ENCODE results near the gene MAN2A2.

MAN2A2 gene

DNA sequence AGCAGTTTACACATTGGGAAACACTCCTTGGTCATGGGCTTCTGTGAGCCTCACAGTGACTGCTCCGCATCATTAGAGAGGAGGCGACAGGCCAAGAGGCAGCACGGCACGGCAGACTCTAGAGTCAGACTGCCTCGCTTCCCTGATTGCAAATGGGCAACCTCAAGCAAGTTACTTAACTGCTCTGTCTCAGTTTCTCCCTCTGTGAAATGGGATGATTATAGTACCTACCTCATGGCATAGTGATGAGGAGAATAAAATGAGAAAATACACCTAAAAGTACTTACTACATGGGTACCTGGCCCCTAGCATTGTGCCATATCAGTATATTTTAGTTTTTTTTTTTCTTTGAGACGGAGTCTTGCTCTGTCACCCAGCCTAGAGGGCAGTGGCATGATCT is 47.6 kb downstream of the MAN2A2 start:
- Mint-ChIP-seq H3K9me3 (no peaks in the 10 kb centered on the region), H3K4me3 (no peak overlapping the region), H3K27me3 (no peaks in the 10 kb centered on the region), H3K4me1 (no peaks in the 10 kb centered on the region), H3K36me3 (peaks cover 3% of the 10 kb centered on the region), H3K27ac (no peak overlapping the region)

DNA sequence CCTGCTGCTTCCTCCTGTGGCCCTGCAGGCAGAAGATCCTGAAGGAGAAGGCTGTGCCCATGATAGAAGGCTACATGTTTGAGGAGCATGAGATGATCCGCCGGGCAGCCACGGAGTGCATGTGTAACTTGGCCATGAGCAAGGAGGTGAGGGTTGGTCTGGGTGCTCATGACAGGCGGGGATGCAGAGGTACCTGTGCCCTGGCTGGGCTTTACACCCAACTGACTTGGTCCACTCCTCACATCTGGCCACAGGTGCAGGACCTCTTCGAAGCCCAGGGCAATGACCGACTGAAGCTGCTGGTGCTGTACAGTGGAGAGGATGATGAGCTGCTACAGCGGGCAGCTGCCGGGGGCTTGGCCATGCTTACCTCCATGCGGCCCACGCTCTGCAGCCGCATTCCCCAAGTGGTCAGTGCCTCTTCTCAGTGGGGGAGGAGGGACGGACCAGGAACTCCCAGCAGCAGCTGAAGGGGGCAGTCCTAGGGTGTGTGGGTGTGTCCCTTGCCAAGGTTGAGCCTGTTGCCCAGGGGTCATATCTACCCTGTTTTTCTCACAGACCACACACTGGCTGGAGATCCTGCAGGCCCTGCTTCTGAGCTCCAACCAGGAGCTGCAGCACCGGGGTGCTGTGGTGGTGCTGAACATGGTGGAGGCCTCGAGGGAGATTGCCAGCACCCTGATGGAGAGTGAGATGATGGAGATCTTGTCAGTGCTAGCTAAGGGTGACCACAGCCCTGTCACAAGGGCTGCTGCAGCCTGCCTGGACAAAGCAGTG is 50.0 kb downstream of the MAN2A2 start:
- peaks cover 11% of the 10 kb centered on the region for H3K4me1 Mint-ChIP-seq
- peak overlapping the region; percentile 64 for H3K27ac Mint-ChIP-seq
- H3K36me3 Mint-ChIP-seq: peaks cover 3% of the 10 kb centered on the region
- no peaks in the 10 kb centered on the region for H3K9me3 Mint-ChIP-seq
- no peak overlapping the region for H3K4me3 Mint-ChIP-seq
- H3K27me3 Mint-ChIP-seq: no peaks in the 10 kb centered on the region

DNA sequence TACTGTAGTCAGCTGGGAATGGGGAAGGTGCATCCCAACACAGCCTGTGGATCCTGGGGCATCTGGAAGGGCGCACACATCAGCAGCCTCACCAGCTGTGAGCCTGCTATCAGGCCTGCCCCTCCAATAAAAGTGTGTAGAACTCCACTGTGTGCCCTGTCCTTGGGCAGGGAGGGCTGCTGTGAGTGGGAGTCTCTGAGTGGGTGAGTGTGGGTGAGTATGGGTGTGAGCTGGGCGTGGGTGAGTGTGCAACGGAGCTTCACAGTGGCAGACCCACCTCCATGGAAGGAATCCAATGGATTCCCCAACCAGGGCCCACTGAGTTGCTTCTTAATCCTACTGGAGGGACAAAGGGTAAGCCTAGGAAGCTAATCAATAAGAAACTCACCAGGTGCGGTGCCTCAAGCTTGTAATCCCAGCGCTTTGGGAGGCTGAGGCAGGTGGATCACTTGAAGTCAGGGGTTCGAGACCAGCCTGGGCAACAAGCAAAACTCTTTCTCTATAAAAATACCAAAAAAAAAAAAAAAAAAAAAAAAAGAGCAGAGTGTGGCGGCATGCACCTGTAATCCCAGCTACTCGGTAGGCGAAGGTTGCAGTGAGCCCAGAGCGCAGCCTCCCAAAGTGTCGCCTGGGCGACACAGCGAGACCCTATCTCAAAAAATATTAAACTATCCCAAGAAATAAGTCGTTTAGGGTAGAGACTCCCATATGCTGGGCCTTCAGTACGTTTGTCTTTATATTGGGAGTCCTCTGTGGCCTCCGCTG is 51.0 kb downstream of the MAN2A2 start:
- no peaks in the 10 kb centered on the region for H3K9me3 Mint-ChIP-seq
- H3K4me3 Mint-ChIP-seq: peak overlapping the region; percentile 86
- peaks cover 11% of the 10 kb centered on the region for H3K4me1 Mint-ChIP-seq
- peak overlapping the region; percentile 88 for H3K27ac Mint-ChIP-seq
- peaks cover 3% of the 10 kb centered on the region for H3K36me3 Mint-ChIP-seq
- H3K27me3 Mint-ChIP-seq: no peaks in the 10 kb centered on the region

DNA sequence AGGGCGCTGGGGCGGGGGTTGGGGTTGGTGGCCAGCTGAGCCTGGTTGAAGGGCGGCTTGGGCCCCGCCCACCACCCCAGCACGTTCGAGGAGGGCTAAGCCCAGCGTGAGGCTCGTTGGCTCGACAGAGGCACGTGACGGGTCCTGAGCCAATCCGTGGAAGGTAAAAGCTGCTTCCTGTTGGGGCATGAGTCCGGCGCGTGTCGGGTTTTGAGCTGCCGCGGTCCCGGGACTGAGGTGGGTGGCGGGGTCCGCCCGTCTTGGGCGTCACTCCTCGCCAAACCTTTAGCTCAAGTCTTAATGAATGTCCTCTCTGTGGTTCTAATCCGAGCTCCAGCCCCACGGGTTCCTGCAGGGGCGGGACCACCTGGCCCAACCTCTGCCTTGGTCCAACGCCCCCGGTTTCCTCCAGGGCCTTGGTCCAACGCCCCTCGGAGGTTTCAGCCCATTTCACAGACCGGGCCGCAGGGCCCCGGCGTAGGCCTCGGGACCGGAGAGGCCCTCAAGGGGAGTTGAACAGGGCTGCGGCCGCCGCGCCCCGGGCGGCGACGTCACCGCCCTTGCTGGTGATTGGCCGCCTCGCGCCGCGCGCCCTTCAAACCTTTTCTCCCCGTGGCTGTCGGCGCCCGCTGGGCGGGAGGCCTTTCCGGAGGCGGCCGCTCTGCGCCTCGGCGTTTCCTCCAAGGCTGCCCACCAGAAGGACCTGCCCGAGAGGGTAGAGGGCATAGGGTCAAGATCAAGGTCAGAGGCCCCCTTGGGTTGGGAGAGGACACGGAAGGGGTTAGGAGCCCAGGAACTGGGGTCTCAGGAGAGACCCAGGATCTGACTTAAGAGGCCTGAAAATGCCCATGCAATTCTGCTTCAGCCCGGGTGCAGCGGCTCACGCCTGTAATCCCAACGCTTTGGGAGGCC is 51.9 kb downstream of the MAN2A2 start, which contains the start of gene RCCD1:
TSS of gene RCCD1 (plus strand) at position 173 of the 912 bp plus-strand sequence. CDS start 1,851 bp downstream, outside the sequence.
- Mint-ChIP-seq H3K4me3 (peak within 1 kb of the TSS; percentile 86), H3K4me1 (peaks cover 11% of the 10 kb centered on the region), H3K36me3 (peaks cover 3% of the 10 kb centered on the region), H3K27me3 (no peaks in the 10 kb centered on the region), H3K9me3 (no peaks in the 10 kb centered on the region), H3K27ac (peak within 1 kb of the TSS; percentile 88)

DNA sequence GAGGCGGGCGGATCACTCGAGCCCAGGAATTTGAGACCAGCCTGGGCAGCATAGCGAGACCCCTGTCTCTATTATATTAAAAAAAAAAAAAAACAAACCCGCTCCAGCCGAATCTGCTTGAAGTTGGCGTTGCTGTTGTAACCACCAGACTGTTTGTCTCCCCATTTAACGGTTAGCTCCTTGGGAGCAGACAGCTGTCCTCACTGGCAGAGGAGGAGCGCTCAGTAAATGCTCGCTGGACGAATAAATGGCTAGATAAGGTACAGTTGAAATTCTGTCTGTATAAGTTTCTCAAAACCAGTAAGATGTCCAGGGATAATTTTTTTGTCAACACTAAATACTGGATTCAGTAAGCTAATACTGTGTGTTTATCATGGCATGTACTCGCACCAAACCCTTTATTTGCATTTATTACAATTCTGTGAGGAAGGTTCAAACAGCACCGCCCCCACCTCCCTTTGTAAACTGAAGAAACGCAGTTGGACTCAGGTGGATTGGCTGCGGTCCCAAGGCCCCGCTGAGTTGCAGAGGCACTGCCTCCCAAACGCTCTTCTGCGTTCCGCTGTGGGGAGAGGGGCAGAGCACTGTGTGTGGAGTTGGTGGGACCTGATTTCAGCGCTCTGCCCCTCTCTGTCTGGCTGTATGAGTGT is 52.6 kb downstream of the MAN2A2 start:
- Mint-ChIP-seq H3K4me3 (peak overlapping the region; percentile 86), H3K4me1 (peaks cover 11% of the 10 kb centered on the region), H3K27ac (no peak overlapping the region)

DNA sequence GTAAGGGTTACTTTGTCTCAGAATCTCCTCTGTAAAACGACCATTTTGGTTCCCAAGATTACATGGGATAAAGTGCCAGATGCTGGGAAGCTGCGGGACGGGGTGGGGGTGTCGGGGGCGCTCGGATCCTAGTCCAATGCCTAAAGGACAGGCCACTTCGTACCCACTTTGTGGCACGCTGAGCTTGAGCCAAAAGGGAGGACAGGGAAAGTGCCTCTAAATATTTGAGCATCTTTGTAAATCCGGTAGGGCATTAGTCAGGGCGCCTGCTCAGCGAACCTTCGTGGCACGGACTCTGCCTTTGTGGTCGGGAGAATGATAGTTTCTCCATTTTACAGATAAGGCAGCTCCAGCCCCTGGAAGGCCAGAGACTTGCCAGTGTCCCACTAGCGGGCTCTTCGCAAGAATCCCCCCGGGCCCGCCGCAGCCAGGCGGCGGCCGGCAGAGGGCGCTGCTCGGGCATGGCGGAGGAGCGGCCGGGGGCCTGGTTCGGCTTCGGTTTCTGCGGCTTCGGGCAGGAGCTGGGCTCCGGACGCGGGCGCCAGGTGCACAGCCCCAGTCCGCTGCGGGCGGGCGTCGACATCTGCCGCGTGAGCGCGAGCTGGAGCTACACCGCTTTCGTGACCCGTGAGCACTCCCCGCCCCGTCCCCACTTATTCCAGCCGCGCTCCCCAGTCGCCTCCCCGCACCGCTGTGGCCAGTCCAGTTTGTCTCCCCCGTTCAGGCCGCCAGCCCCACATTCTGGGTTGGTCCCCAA is 53.4 kb downstream of the MAN2A2 start:
- Mint-ChIP-seq H3K27me3 (no peaks in the 10 kb centered on the region), H3K36me3 (peaks cover 3% of the 10 kb centered on the region), H3K4me3 (peak overlapping the region; percentile 70), H3K27ac (no peak overlapping the region), H3K9me3 (no peaks in the 10 kb centered on the region), H3K4me1 (peaks cover 11% of the 10 kb centered on the region)

More for the DNA sequence above, 52.6 kb downstream of the MAN2A2 start:
- Mint-ChIP-seq H3K9me3 (no peaks in the 10 kb centered on the region), H3K27me3 (no peaks in the 10 kb centered on the region), H3K36me3 (peaks cover 3% of the 10 kb centered on the region)

DNA sequence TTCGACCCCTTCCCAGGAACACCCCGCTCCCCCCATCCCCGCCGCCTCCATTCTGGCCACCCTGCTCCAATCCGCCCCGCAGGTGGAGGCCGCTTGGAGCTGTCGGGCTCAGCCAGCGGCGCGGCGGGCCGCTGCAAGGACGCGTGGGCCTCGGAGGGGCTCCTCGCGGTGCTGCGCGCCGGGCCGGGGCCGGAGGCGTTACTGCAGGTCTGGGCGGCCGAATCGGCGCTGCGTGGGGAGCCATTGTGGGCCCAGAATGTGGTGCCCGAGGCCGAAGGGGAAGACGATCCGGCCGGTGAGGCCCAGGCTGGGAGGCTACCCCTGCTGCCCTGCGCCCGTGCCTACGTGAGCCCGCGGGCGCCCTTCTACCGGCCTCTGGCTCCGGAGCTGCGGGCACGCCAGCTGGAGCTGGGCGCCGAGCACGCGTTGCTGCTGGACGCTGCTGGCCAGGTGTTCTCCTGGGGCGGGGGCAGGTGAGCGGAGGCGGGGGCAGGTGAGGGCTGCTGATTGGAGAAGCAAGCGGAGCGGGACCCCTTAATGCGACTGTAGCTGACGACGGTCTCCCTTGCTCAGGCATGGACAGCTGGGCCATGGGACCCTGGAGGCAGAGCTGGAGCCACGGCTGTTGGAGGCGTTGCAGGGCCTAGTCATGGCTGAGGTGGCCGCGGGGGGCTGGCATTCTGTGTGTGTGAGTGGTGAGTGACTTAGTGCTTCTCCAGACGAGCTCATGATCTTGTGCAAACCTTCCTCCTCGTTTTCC is 54.1 kb downstream of the MAN2A2 start:
- Mint-ChIP-seq H3K4me3 (peak overlapping the region; percentile 63), H3K36me3 (peaks cover 5% of the 10 kb centered on the region), H3K27ac (no peak overlapping the region), H3K9me3 (no peaks in the 10 kb centered on the region), H3K27me3 (no peaks in the 10 kb centered on the region), H3K4me1 (peaks cover 13% of the 10 kb centered on the region)

DNA sequence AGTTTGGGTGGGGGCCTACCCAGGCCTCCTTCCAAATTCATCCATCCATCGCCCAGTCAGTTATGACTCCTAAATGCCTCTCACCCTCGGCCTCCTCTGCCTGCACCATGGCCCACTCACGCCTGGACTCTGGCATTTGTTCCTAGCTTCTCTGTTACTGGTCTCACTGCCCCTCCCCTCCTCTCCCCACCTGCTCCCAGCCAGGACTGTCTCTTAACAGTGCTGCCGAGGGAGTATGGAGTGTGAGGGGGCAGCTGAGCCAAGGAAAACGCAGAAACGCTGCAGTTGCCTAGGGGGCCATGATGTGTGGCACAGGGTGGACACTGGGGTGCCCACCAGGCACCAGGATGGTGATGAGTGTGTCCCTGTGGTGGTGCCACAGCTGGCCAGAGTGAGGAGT is 54.7 kb downstream of the MAN2A2 start:
- no peak overlapping the region for H3K27ac Mint-ChIP-seq
- peaks cover 3% of the 10 kb centered on the region for H3K36me3 Mint-ChIP-seq
- H3K4me3 Mint-ChIP-seq: peak overlapping the region; percentile 63
- no peaks in the 10 kb centered on the region for H3K27me3 Mint-ChIP-seq
- no peaks in the 10 kb centered on the region for H3K9me3 Mint-ChIP-seq
- H3K4me1 Mint-ChIP-seq: peaks cover 15% of the 10 kb centered on the region

DNA sequence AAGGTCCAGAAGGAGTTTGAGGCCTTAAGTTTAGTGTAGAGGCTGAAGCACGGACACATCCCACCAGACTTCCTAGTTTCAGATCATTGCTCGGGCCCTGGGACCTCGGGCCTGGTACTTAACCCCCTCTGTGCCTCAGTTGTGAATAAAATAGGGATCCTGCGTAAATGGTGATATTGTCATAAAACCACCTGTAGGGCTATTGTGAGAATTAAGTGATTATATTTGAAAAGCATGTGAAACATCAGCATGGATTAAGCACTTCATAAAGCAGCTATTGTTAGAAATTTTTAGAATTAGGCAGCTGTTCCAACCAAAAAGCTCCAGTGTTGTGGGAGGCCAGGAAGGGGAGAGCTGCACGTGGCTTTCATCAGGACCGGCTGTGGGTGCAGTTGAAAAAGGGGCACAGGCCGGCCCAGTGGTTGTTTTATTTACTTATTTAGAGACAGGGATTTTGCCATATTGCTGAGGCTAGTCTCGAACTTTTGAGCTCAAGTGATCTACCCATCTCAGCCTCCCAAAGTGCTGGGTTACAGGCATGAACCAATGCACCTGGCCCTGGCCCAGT is 56.0 kb downstream of the MAN2A2 start:
- Mint-ChIP-seq H3K36me3 (peaks cover 3% of the 10 kb centered on the region), H3K9me3 (no peaks in the 10 kb centered on the region), H3K27ac (no peak overlapping the region), H3K27me3 (no peaks in the 10 kb centered on the region), H3K4me1 (peaks cover 15% of the 10 kb centered on the region), H3K4me3 (no peak overlapping the region)

GRCh38 chr15:90959894-90960293 is 56.8 kb downstream of the MAN2A2 start:
- H3K27ac Mint-ChIP-seq: no peak overlapping the region
- H3K4me1 Mint-ChIP-seq: peaks cover 15% of the 10 kb centered on the region
- H3K4me3 Mint-ChIP-seq: no peak overlapping the region
- H3K27me3 Mint-ChIP-seq: no peaks in the 10 kb centered on the region
- H3K9me3 Mint-ChIP-seq: no peaks in the 10 kb centered on the region
- H3K36me3 Mint-ChIP-seq: peaks cover 3% of the 10 kb centered on the region

GRCh38 chr15:90960298-90961091 is 57.4 kb downstream of the MAN2A2 start:
- Mint-ChIP-seq H3K9me3 (no peaks in the 10 kb centered on the region), H3K4me3 (no peak overlapping the region), H3K36me3 (peaks cover 3% of the 10 kb centered on the region)

GRCh38 chr15:90962021-90962420 is 58.9 kb downstream of the MAN2A2 start:
- Mint-ChIP-seq H3K9me3 (no peaks in the 10 kb centered on the region), H3K36me3 (peaks cover 3% of the 10 kb centered on the region), H3K4me3 (no peak overlapping the region), H3K27me3 (no peaks in the 10 kb centered on the region), H3K4me1 (peaks cover 8% of the 10 kb centered on the region), H3K27ac (no peak overlapping the region)

More at GRCh38 chr15:90960298-90961091, 57.4 kb downstream of the MAN2A2 start:
- H3K4me1 Mint-ChIP-seq: peaks cover 15% of the 10 kb centered on the region
- H3K27me3 Mint-ChIP-seq: no peaks in the 10 kb centered on the region
- H3K27ac Mint-ChIP-seq: no peak overlapping the region

DNA sequence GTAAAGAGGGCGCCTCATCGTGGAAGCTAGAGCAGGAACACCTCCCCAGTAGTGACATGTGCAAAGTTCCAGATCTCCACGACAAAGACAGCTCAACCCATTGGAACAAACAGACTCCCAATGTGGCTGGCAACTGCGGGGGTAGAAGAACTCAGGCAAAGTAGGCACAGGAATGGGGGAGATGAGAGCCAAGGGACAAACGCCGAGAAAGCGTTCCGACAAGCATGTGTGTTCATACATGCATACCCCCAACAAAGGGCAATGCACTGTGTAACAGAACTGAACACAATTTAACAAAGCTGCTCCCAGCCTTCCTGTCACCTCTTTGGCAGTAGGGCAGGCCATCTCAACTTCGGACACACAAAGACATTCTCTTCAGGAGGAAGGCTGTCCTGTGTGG is 63.2 kb downstream of the MAN2A2 start:
- H3K36me3 Mint-ChIP-seq: peaks cover 3% of the 10 kb centered on the region
- no peaks in the 10 kb centered on the region for H3K27me3 Mint-ChIP-seq
- no peak overlapping the region for H3K4me3 Mint-ChIP-seq
- H3K4me1 Mint-ChIP-seq: peaks cover 4% of the 10 kb centered on the region
- no peak overlapping the region for H3K27ac Mint-ChIP-seq
- no peaks in the 10 kb centered on the region for H3K9me3 Mint-ChIP-seq

Data from activated naive CD4-positive, alpha-beta T cell treated with anti-CD3 and anti-CD28 coated beads, Interleukin-2, amount 50 U/mL, for 24 hours (primary cell).